NB4 (cell line): Measurements from ENCODE around the gene PIK3CD.

ENCODE experiments used
- POLR2A ChIP-seq: IDR thresholded peaks from 2 replicates; pipeline ENCODE4 v1.6.1; 2011; ENCODE audit warnings: mild to moderate bottlenecking; ENCODE audit not compliant: insufficient read length; ENCODE audit errors: extremely low read depth
- TF ChIP-seq, protein P1 (sequence below): IDR thresholded peaks from one replicate; pipeline ENCODE4 v1.5.1; 2012; ENCODE audit warnings: low read depth, low read length

DNA sequence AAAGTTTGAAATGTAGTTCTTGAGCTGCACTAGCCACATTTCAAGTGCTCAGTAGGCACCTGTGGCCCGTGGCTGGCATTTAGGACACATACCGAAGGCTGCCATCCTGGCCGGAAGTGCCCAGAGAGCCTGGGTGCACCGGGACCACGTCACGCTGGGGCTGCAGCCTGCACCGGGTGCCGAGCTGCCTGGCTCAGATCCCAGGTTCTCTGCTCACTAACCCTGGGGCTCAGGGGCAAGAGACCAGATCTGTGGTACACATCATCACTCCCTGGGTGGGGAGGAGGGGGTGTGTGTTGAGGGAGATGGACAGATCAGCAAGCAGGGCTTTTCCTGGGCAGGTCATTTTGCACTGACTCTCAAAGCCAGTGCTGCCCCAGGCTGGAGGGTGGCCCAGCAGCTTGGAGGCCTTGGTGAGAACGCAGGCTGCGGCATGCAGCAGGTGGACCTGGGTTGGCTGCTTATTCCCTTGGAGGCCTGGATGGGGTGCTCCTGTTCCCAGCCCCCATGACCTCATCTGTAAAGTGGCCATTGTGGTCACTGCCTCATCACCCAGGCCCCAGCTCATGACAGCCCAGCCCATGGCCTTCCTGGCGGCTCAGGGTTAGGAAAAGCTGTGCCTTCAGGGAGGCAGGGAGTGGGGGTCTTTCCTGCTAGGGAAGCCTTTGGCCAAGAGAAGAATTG lies 39.2 kb upstream of the PIK3CD start:
- TF ChIP-seq, protein P1, sequence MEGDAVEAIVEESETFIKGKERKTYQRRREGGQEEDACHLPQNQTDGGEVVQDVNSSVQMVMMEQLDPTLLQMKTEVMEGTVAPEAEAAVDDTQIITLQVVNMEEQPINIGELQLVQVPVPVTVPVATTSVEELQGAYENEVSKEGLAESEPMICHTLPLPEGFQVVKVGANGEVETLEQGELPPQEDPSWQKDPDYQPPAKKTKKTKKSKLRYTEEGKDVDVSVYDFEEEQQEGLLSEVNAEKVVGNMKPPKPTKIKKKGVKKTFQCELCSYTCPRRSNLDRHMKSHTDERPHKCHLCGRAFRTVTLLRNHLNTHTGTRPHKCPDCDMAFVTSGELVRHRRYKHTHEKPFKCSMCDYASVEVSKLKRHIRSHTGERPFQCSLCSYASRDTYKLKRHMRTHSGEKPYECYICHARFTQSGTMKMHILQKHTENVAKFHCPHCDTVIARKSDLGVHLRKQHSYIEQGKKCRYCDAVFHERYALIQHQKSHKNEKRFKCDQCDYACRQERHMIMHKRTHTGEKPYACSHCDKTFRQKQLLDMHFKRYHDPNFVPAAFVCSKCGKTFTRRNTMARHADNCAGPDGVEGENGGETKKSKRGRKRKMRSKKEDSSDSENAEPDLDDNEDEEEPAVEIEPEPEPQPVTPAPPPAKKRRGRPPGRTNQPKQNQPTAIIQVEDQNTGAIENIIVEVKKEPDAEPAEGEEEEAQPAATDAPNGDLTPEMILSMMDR, result no peak
- TF ChIP-seq POLR2A, result no peak
